ENCODE measurements around the gene ME3. TPM values are rescaled to one million over a fixed set of nuclear protein-coding genes. Genes with fewer than 3 reads are reported as not detected.

The ME3 gene
- 1 to 10 TPM; 1.5 to 2.9 TPM for total RNA-seq

GRCh38 chr11:86672007-86672621 lies at the start of gene ME3:
ME3 (minus strand) TSS chr11:86672616.
- DNase-seq: peak; percentile 57
- ChIA-PET CTCF (interaction anchor here (1.2 kb wide), 1 partner anchor 12 kb away, joined by 5 read pairs; no protein-coding TSS in a partner anchor), POLR2A (no interaction called here)
- Mint-ChIP-seq H3K27ac (peak within 1 kb of the TSS; percentile 55), H3K9me3 (no peaks in the 10 kb centered on the region), H3K36me3 (ENCODE audit: low read depth) (no peaks in the 10 kb centered on the region), H3K4me1 (peaks cover 7% of the 10 kb centered on the region), H3K4me3 (peak within 1 kb of the TSS; percentile 69), H3K27me3 (peaks cover 26% of the 10 kb centered on the region)

- Mint-ChIP-seq H3K4me3 (no peak overlapping the region), H3K27me3 (peaks cover 7% of the 10 kb centered on the region), H3K27ac (no peak overlapping the region), H3K36me3 (ENCODE audit: low read depth) (no peaks in the 10 kb centered on the region), H3K4me1 (no peaks in the 10 kb centered on the region), H3K9me3 (peaks cover 5% of the 10 kb centered on the region)
- ChIA-PET POLR2A (no interaction called here), CTCF (no interaction called here)
- no peak for DNase-seq
Observed at GRCh38 chr11:86722006-86722405, 49.6 kb upstream of the ME3 start.

- no peak for DNase-seq
- Mint-ChIP-seq H3K27ac (no peak overlapping the region), H3K27me3 (peaks cover 7% of the 10 kb centered on the region), H3K9me3 (peaks cover 5% of the 10 kb centered on the region), H3K4me3 (no peak overlapping the region), H3K4me1 (no peaks in the 10 kb centered on the region), H3K36me3 (ENCODE audit: low read depth) (no peaks in the 10 kb centered on the region)
- ChIA-PET POLR2A (no interaction called here), CTCF (interaction anchor here (0.8 to 1.0 kb wide), 2 partner anchors 14 kb away, joined by 3 to 4 read pairs; no protein-coding TSS in a partner anchor)
Observed at GRCh38 chr11:86720546-86720945, 48.1 kb upstream of the ME3 start.

- peaks cover 7% of the 10 kb centered on the region for H3K27me3 Mint-ChIP-seq
- H3K4me1 Mint-ChIP-seq: no peaks in the 10 kb centered on the region
- no peak overlapping the region for H3K27ac Mint-ChIP-seq
- no peak for DNase-seq
- CTCF ChIA-PET: interaction anchor here (1.0 kb wide), 1 partner anchor 14 kb away, joined by 4 read pairs; no protein-coding TSS in a partner anchor
- peaks cover 5% of the 10 kb centered on the region for H3K9me3 Mint-ChIP-seq
- H3K36me3 Mint-ChIP-seq (ENCODE audit: low read depth): no peaks in the 10 kb centered on the region
- POLR2A ChIA-PET: no interaction called here
- H3K4me3 Mint-ChIP-seq: no peak overlapping the region
Observed at GRCh38 chr11:86719781-86720463, 47.5 kb upstream of the ME3 start.

GRCh38 chr11:86718999-86719398 lies 46.6 kb upstream of the ME3 start:
- H3K27ac Mint-ChIP-seq: no peak overlapping the region
- H3K4me3 Mint-ChIP-seq: no peak overlapping the region
- peaks cover 5% of the 10 kb centered on the region for H3K9me3 Mint-ChIP-seq
- H3K4me1 Mint-ChIP-seq: no peaks in the 10 kb centered on the region
- no peak for DNase-seq
- peaks cover 7% of the 10 kb centered on the region for H3K27me3 Mint-ChIP-seq
- CTCF ChIA-PET: no interaction called here
- no peaks in the 10 kb centered on the region for H3K36me3 Mint-ChIP-seq (ENCODE audit: low read depth)
- POLR2A ChIA-PET: no interaction called here

- Mint-ChIP-seq H3K27me3 (peaks cover 7% of the 10 kb centered on the region), H3K9me3 (peaks cover 5% of the 10 kb centered on the region), H3K4me3 (no peak overlapping the region), H3K4me1 (no peaks in the 10 kb centered on the region), H3K27ac (no peak overlapping the region), H3K36me3 (ENCODE audit: low read depth) (no peaks in the 10 kb centered on the region)
- DNase-seq: no peak
- POLR2A ChIA-PET: no interaction called here
- CTCF ChIA-PET: no interaction called here
Observed at GRCh38 chr11:86718521-86718920, 46.1 kb upstream of the ME3 start.

GRCh38 chr11:86717817-86718501 lies 45.5 kb upstream of the ME3 start:
- Mint-ChIP-seq H3K9me3 (peaks cover 2% of the 10 kb centered on the region), H3K4me3 (no peak overlapping the region), H3K27ac (no peak overlapping the region), H3K4me1 (no peaks in the 10 kb centered on the region), H3K36me3 (ENCODE audit: low read depth) (no peaks in the 10 kb centered on the region), H3K27me3 (peaks cover 7% of the 10 kb centered on the region)
- DNase-seq: no peak
- ChIA-PET POLR2A (no interaction called here), CTCF (no interaction called here)

GRCh38 chr11:86715611-86716010 lies 43.2 kb upstream of the ME3 start:
- no peak overlapping the region for H3K27ac Mint-ChIP-seq

GRCh38 chr11:86713552-86713951 lies 41.1 kb upstream of the ME3 start:
- H3K9me3 Mint-ChIP-seq: no peaks in the 10 kb centered on the region
- no peak overlapping the region for H3K4me3 Mint-ChIP-seq
- ChIA-PET CTCF (interaction anchor here (1.0 kb wide), 1 partner anchor 94 kb away, joined by 3 read pairs; no protein-coding TSS in a partner anchor), POLR2A (no interaction called here)
- no peaks in the 10 kb centered on the region for H3K36me3 Mint-ChIP-seq (ENCODE audit: low read depth)
- DNase-seq: no peak
- peaks cover under 1% of the 10 kb centered on the region for H3K27me3 Mint-ChIP-seq
- no peaks in the 10 kb centered on the region for H3K4me1 Mint-ChIP-seq
- no peak overlapping the region for H3K27ac Mint-ChIP-seq

More at GRCh38 chr11:86715611-86716010, 43.2 kb upstream of the ME3 start:
- Mint-ChIP-seq H3K4me1 (no peaks in the 10 kb centered on the region), H3K27me3 (peaks cover 7% of the 10 kb centered on the region), H3K36me3 (ENCODE audit: low read depth) (no peaks in the 10 kb centered on the region), H3K9me3 (no peaks in the 10 kb centered on the region), H3K4me3 (no peak overlapping the region)
- CTCF ChIA-PET: interaction anchor here (0.6 kb wide), 1 partner anchor 27 kb away, joined by 3 read pairs; no protein-coding TSS in a partner anchor
- POLR2A ChIA-PET: no interaction called here
- no peak for DNase-seq

- Mint-ChIP-seq H3K4me3 (no peak overlapping the region), H3K27me3 (no peaks in the 10 kb centered on the region), H3K4me1 (no peaks in the 10 kb centered on the region), H3K36me3 (ENCODE audit: low read depth) (no peaks in the 10 kb centered on the region), H3K27ac (no peak overlapping the region), H3K9me3 (no peaks in the 10 kb centered on the region)
- POLR2A ChIA-PET: no interaction called here
- CTCF ChIA-PET: no interaction called here
- DNase-seq: no peak
Observed at GRCh38 chr11:86710936-86711335, 38.5 kb upstream of the ME3 start.

GRCh38 chr11:86708669-86709068 lies 36.3 kb upstream of the ME3 start:
- Mint-ChIP-seq H3K4me1 (no peaks in the 10 kb centered on the region), H3K27ac (no peak overlapping the region), H3K9me3 (no peaks in the 10 kb centered on the region), H3K27me3 (peaks cover 2% of the 10 kb centered on the region), H3K36me3 (ENCODE audit: low read depth) (no peaks in the 10 kb centered on the region), H3K4me3 (no peak overlapping the region)
- no peak for DNase-seq
- ChIA-PET CTCF (no interaction called here), POLR2A (no interaction called here)

GRCh38 chr11:86706338-86707131 lies 34.1 kb upstream of the ME3 start:
- Mint-ChIP-seq H3K27me3 (peaks cover 2% of the 10 kb centered on the region), H3K4me3 (no peak overlapping the region), H3K4me1 (no peaks in the 10 kb centered on the region), H3K9me3 (no peaks in the 10 kb centered on the region), H3K36me3 (ENCODE audit: low read depth) (no peaks in the 10 kb centered on the region), H3K27ac (no peak overlapping the region)
- ChIA-PET CTCF (interaction anchor here (0.6 to 1.1 kb wide), 2 partner anchors 8 to 14 kb away, joined by 3 to 4 read pairs; no protein-coding TSS in a partner anchor), POLR2A (no interaction called here)
- DNase-seq: no peak

- Mint-ChIP-seq H3K9me3 (no peaks in the 10 kb centered on the region), H3K36me3 (ENCODE audit: low read depth) (no peaks in the 10 kb centered on the region), H3K4me1 (no peaks in the 10 kb centered on the region), H3K4me3 (no peak overlapping the region), H3K27ac (no peak overlapping the region), H3K27me3 (peaks cover 2% of the 10 kb centered on the region)
- CTCF ChIA-PET: no interaction called here
- POLR2A ChIA-PET: no interaction called here
- DNase-seq: no peak
Observed at GRCh38 chr11:86704710-86705109, 32.3 kb upstream of the ME3 start.

Measured in activated CD4-positive, alpha-beta T cell treated with anti-CD3 and anti-CD28 coated beads, Interleukin-2, amount 10 ng/mL, durations not matched to agents 7 days and 5 days (primary cell).